ENCODE results near the gene ADAMTS10. TPM values are rescaled to one million over a fixed set of nuclear protein-coding genes. Genes with fewer than 3 reads are reported as not detected.

The ADAMTS10 gene
- total and polyA plus RNA-seq, 2 of the 13 experiments (the other 11 are each of a cell fraction or from before 2014, with no cell fraction given) = 0.49 to 1.7 TPM

GRCh38 chr19:8611877-8612806, 1.6 kb upstream of the ADAMTS10 start (continued):
- TF ChIP-seq ZNF710 (CRISPR knock-in tag; IDR thresholded peaks at IDR 0.05; ENCODE audit: borderline replicate concordance) (no peak), ZFYVE20 (CRISPR knock-in tag; IDR thresholded peaks at IDR 0.05; ENCODE audit: borderline replicate concordance, low read depth) (no peak), SMARCC2 (IDR thresholded peaks at IDR 0.05) (no peak), PAWR (CRISPR knock-in tag; IDR thresholded peaks at IDR 0.05; ENCODE audit: borderline replicate concordance) (no peak), ZNF121 (CRISPR knock-in tag; IDR thresholded peaks at IDR 0.05) (peak; percentile 58; the same call in 1 of the 2 replicates), ZNF549 (CRISPR knock-in tag; IDR thresholded peaks at IDR 0.05) (no peak), RCOR2 (CRISPR knock-in tag; IDR thresholded peaks at IDR 0.05) (no peak)

GRCh38 chr19:8611391-8611876, 919 bp upstream of the ADAMTS10 start:
- Histone ChIP-seq H3K9me3 (ENCODE audit: low read length) (no peaks in the 10 kb centered on the region), H3K4me2 (ENCODE audit: low read depth, low read length) (no peak overlapping the region), H3K4me1 (ENCODE audit: insufficient read depth, low read length) (peaks cover 23% of the 10 kb centered on the region), H3K27me3 (ENCODE audit: control insufficient read depth in 1 of 2, insufficient read depth in 2 of 2, low read length in 2 of 2) (peaks cover 0 to 7% of the 10 kb centered on the region in 2 experiments; a peak in 2 of 5 replicates), H3K4me3 (replicated peaks in 1 of 3; ENCODE audit: insufficient read depth in 1 of 3, low read depth in 2 of 3, low read length in 3 of 3) (no peak overlapping the region), H4K20me1 (ENCODE audit: insufficient read depth, low read length) (no peaks in the 10 kb centered on the region), H3K36me3 (replicated peaks in 1 of 2; ENCODE audit: control insufficient read depth in 1 of 2, insufficient read depth in 2 of 2, low read length in 2 of 2) (no peaks in the 10 kb centered on the region), H3K27ac (ENCODE audit: extremely low read length, insufficient read depth, low read length) (no peak overlapping the region), H3K9ac (ENCODE audit: insufficient read depth, low read depth, low read length) (no peak overlapping the region), H2AFZ (ENCODE audit: low read length) (no peak overlapping the region), H3K79me2 (ENCODE audit: insufficient read depth, low read length) (no peaks in the 10 kb centered on the region)
- no TSS peak for BruUV-seq (replicated peaks)
- ChIA-PET POLR2A (interaction anchor here (0.7 kb wide), 1 partner anchor 31 kb away, joined by 3 read pairs; no protein-coding TSS in a partner anchor), CTCF (ENCODE audit: low intra/inter-chr PET ratio, low total read pairs) (no interaction called here)
- WGBS (ENCODE audit: low lambda C conversion rate) = 68% methylated on average over 14 of the region's 18 CpGs
- intact Hi-C loops (cut with micrococcal nuclease; ENCODE audit: unreplicated experiment) = no loop called here
- ATAC-seq (no peak), DNase-seq (ENCODE audit: low spot score) (no peak), FAIRE-seq (no peak)
- in situ Hi-C loops (cut with HindIII; ENCODE audit: extremely low pct_ligation_motif_present, low pct_unique_long_range_greater_than_20kb) = no loop called here
- TF ChIP-seq ZNF512 (CRISPR knock-in tag; IDR thresholded peaks at IDR 0.05) (no peak), BHLHE40 (IDR thresholded peaks at IDR 0.05; ENCODE audit: low read length) (no peak), MAZ (IDR thresholded peaks at IDR 0.05; ENCODE audit: borderline replicate concordance, low read depth, low read length) (no peak), MAZ (CRISPR knock-in tag; IDR thresholded peaks at IDR 0.05; ENCODE audit: low read depth) (no peak), ZNF629 (CRISPR knock-in tag; conservative IDR thresholded peaks at IDR 0.05) (peak; percentile 92), ADNP (CRISPR knock-in tag; IDR thresholded peaks at IDR 0.05) (peak; percentile 28; the same call in 1 of the 2 replicates), MEIS2 (CRISPR knock-in tag; IDR thresholded peaks at IDR 0.05) (no peak), NKX3-1 (CRISPR knock-in tag; IDR thresholded peaks at IDR 0.05) (no peak), LRRFIP1 (CRISPR knock-in tag; conservative IDR thresholded peaks at IDR 0.05) (no peak)

Measured in HepG2 (cell line).